ENCODE measurements around the gene RPS6KA4. TPM values are rescaled to one million over a fixed set of nuclear protein-coding genes. Genes with fewer than 3 reads are reported as not detected.

The RPS6KA4 gene
- polyA plus RNA-seq, 1 of the 3 experiments (the other 2 are of a cell fraction), result 43.4 TPM

GRCh38 chr11:64317961-64318765 lies 40.8 kb upstream of the RPS6KA4 start, which contains the start of gene PRDX5:
PRDX5 (plus strand) TSS chr11:64318121; CDS start chr11:64318216, 95 bp downstream.
- WGBS (ENCODE audit: low lambda C conversion rate), result 2% methylated on average over 42 of the region's 61 CpGs
- Histone ChIP-seq H4K20me1 (ENCODE audit: insufficient read depth) (no peaks in the 10 kb centered on the region), H3K36me3 (replicated peaks in 1 of 2; ENCODE audit: control insufficient read depth in 1 of 2, insufficient read depth in 2 of 2, low read length in 1 of 2) (peaks cover 0 to 30% of the 10 kb centered on the region in 2 experiments), H3K79me2 (ENCODE audit: insufficient read depth) (peaks cover 39% of the 10 kb centered on the region), H3K9me3 (no peaks in the 10 kb centered on the region), H3K4me3 (ENCODE audit: low read depth in 2 of 2, low read length in 1 of 2) (peak within 1 kb of the TSS; percentile 70 to 98), H2AFZ (ENCODE audit: low read depth) (peak within 1 kb of the TSS; percentile 91), H3K9ac (peak within 1 kb of the TSS; percentile 91), H3K27me3 (ENCODE audit: insufficient read depth) (no peaks in the 10 kb centered on the region), H3F3A (replicated peaks; ENCODE audit: insufficient read depth) (peaks cover 6% of the 10 kb centered on the region), H3K4me1 (ENCODE audit: control insufficient read depth in 1 of 2, insufficient read depth in 2 of 2, low read depth in 1 of 2, low read length in 1 of 2) (peaks cover 0 to 15% of the 10 kb centered on the region in 2 experiments; a peak in 2 of 4 replicates), H3K27ac (ENCODE audit: low read depth in 2 of 2, low read length in 1 of 2) (peak within 1 kb of the TSS; percentile 97 to 100), H3K9me2 (no peaks in the 10 kb centered on the region), H3K4me2 (peak within 1 kb of the TSS; percentile 88)
- CTCF ChIA-PET, result interaction anchor here (0.7 to 3.0 kb wide), 16 partner anchors 13 to 371 kb away, joined by 3 to 27 read pairs (median 4); partner anchors contain the start of gene ESRRA
- peak; percentile 97 for DNase-seq
- POLR2A ChIA-PET, result interaction anchor here (0.6 to 2.3 kb wide), 17 partner anchors 11 to 330 kb away, joined by 3 to 18 read pairs (median 5); partner anchors contain the start of genes ESRRA, KCNK4, NUDT22 and TRPT1
- TF ChIP-seq, protein P1, sequence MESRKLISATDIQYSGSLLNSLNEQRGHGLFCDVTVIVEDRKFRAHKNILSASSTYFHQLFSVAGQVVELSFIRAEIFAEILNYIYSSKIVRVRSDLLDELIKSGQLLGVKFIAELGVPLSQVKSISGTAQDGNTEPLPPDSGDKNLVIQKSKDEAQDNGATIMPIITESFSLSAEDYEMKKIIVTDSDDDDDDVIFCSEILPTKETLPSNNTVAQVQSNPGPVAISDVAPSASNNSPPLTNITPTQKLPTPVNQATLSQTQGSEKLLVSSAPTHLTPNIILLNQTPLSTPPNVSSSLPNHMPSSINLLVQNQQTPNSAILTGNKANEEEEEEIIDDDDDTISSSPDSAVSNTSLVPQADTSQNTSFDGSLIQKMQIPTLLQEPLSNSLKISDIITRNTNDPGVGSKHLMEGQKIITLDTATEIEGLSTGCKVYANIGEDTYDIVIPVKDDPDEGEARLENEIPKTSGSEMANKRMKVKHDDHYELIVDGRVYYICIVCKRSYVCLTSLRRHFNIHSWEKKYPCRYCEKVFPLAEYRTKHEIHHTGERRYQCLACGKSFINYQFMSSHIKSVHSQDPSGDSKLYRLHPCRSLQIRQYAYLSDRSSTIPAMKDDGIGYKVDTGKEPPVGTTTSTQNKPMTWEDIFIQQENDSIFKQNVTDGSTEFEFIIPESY (IDR thresholded peaks at IDR 0.05; ENCODE audit: borderline replicate concordance, low read depth), result no peak
- TF ChIP-seq RFX5 (IDR thresholded peaks at IDR 0.05; ENCODE audit: low read length) (0 out of 2 replicates have a peak, but pooled peaks have one; percentile 17), EZH2phosphoT487 (IDR thresholded peaks at IDR 0.05; ENCODE audit: borderline replicate concordance, low read depth) (no peak), GATA2 (CRISPR knock-in tag; IDR thresholded peaks at IDR 0.05) (no peak), POLR2AphosphoS5 (IDR thresholded peaks at IDR 0.05; ENCODE audit: low read depth, low read length) (peak; percentile 58; the same call in 1 of the 2 replicates), REST (IDR thresholded peaks at IDR 0.05; ENCODE audit: low read depth, low read length) (peak; percentile 57; the same call in 1 of the 2 replicates), CTCF (IDR thresholded peaks at IDR 0.05) (peak; percentile 33; the same call in 1 of the 2 replicates), YY1 (IDR thresholded peaks at IDR 0.05; ENCODE audit: low read depth) (peak; percentile 52; the same call in 1 of the 2 replicates), CHD2 (IDR thresholded peaks at IDR 0.05; ENCODE audit: low read length, partially characterized antibody) (no peak), MXI1 (IDR thresholded peaks at IDR 0.05; ENCODE audit: low read depth, low read length) (peak; percentile 63), USF1 (IDR thresholded peaks at IDR 0.05; ENCODE audit: borderline replicate concordance, low read depth) (no peak), NRF1 (IDR thresholded peaks at IDR 0.05; ENCODE audit: low read depth, low read length) (peak; percentile 96), JUND (IDR thresholded peaks at IDR 0.05) (no peak), FOXM1 (IDR thresholded peaks at IDR 0.05; ENCODE audit: low read depth) (no peak), RXRA (IDR thresholded peaks at IDR 0.05; ENCODE audit: borderline replicate concordance, low read depth) (no peak), RCOR1 (IDR thresholded peaks at IDR 0.05; ENCODE audit: low read length) (no peak), RAD21 (IDR thresholded peaks at IDR 0.05; ENCODE audit: low read length) (peak; percentile 55)
- TF ChIP-seq, protein P2, sequence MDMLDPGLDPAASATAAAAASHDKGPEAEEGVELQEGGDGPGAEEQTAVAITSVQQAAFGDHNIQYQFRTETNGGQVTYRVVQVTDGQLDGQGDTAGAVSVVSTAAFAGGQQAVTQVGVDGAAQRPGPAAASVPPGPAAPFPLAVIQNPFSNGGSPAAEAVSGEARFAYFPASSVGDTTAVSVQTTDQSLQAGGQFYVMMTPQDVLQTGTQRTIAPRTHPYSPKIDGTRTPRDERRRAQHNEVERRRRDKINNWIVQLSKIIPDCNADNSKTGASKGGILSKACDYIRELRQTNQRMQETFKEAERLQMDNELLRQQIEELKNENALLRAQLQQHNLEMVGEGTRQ (IDR thresholded peaks at IDR 0.05; ENCODE audit: borderline replicate concordance, low read depth, low read length), result no peak
- TF ChIP-seq, protein P3, sequence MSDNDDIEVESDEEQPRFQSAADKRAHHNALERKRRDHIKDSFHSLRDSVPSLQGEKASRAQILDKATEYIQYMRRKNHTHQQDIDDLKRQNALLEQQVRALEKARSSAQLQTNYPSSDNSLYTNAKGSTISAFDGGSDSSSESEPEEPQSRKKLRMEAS (IDR thresholded peaks at IDR 0.05; ENCODE audit: low read depth), result no peak
- TF ChIP-seq, protein P4, sequence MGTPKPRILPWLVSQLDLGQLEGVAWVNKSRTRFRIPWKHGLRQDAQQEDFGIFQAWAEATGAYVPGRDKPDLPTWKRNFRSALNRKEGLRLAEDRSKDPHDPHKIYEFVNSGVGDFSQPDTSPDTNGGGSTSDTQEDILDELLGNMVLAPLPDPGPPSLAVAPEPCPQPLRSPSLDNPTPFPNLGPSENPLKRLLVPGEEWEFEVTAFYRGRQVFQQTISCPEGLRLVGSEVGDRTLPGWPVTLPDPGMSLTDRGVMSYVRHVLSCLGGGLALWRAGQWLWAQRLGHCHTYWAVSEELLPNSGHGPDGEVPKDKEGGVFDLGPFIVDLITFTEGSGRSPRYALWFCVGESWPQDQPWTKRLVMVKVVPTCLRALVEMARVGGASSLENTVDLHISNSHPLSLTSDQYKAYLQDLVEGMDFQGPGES (IDR thresholded peaks at IDR 0.05; ENCODE audit: low read depth, low read length), result no peak

Measured in SK-N-SH (cell line).